Natural killer cell (primary cell): ENCODE measurements around the gene GSC. TPM values are rescaled to one million over a fixed set of nuclear protein-coding genes. Genes with fewer than 3 reads are reported as not detected.
A peak's percentile ranks its signal among the peaks of the same experiment; 100 is the strongest.

Source experiments
- ATAC-seq, 3 donors: fragments of 150-1000 bp in 2 of 3; fragments of 200-7000 bp in 1 of 3; cut with Tn5 transposase; 1 replicate in 1 of 3; 2 replicates in 2 of 3; pipeline ENCODE4 v1.10.0; 2021; ENCODE audit warnings: mild to moderate bottlenecking in 2 of 3, moderate library complexity in 2 of 3
- DNase-seq, 2 donors: peaks; one replicate each; pipeline versions ENCODE4 v3.0.0 to v3.0.0-alpha.2; 2013 to 2021; ENCODE audit warnings: mixed read lengths in 1 of 2
- H3K27ac ChIP-seq: one replicate; pipeline ENCODE4 v1.5.1; 2013; ENCODE audit warnings: mild to moderate bottlenecking, low read length
- H3K27me3 ChIP-seq: one replicate; pipeline ENCODE4 v1.6.1; 2013; ENCODE audit warnings: low read length; ENCODE audit not compliant: control insufficient read depth, insufficient read depth
- H3K36me3 ChIP-seq: one replicate; pipeline ENCODE4 v1.6.1; 2013; ENCODE audit warnings: low read length; ENCODE audit not compliant: control insufficient read depth, insufficient read depth
- H3K4me1 ChIP-seq: one replicate; pipeline ENCODE4 v1.6.1; 2013; ENCODE audit warnings: low read length; ENCODE audit not compliant: control insufficient read depth, insufficient read depth
- H3K4me3 ChIP-seq: one replicate; pipeline ENCODE4 v1.5.1; 2013; ENCODE audit warnings: low read length
- H3K9me3 ChIP-seq: one replicate; pipeline ENCODE4 v1.6.1; 2013; ENCODE audit warnings: low read length; ENCODE audit not compliant: control insufficient read depth, insufficient read depth
- H3K27ac Mint-ChIP-seq, 2 donors: one replicate each; pipeline ENCODE4 v1.8.0; 2022; ENCODE audit warnings: mild to moderate bottlenecking in 2 of 2, mixed read lengths in 2 of 2, moderate library complexity in 1 of 2
- H3K27me3 Mint-ChIP-seq, 2 donors: one replicate each; pipeline ENCODE4 v1.8.0; 2022; ENCODE audit warnings: low read depth in 2 of 2, mixed read lengths in 2 of 2
- H3K36me3 Mint-ChIP-seq: one replicate; pipeline ENCODE4 v1.8.0; 2022; ENCODE audit warnings: mixed read lengths
- H3K4me1 Mint-ChIP-seq, 2 donors: one replicate each; pipeline ENCODE4 v1.8.0; 2022; ENCODE audit warnings: mixed read lengths in 2 of 2
- H3K4me3 Mint-ChIP-seq: one replicate; pipeline ENCODE4 v1.8.0; 2022; ENCODE audit warnings: mild to moderate bottlenecking, moderate library complexity, mixed read lengths
- H3K9me3 Mint-ChIP-seq, 2 donors: one replicate each; pipeline ENCODE4 v1.8.0; 2022; ENCODE audit warnings: mixed read lengths in 2 of 2
- CTCF ChIP-seq: fragments of 200-600 bp; IDR thresholded peaks from one replicate; pipeline ENCODE4 v1.8.0; 2022; ENCODE audit warnings: antibody characterized with exemption
- WGBS: methylation state at CpG from one replicate; pipeline ENCODE4 v1.1.7; 2013; ENCODE audit warnings: missing lambda C conversion rate; ENCODE audit not compliant: insufficient coverage; 5-methylcytosine and 5-hydroxymethylcytosine counted together
- intact Hi-C: fragments of 100-400 bp; cut with micrococcal nuclease; formaldehyde crosslinking; loops from one replicate; pipeline ENCODE4 v1.14.2; 2022
- total RNA-seq, 4 donors: library from RNA; stranded (reverse); fragments of 120-200 nt in 1 of 4; gene quantifications; one replicate each; pipeline versions ENCODE4 v1.2.3 to v1.2.4, GENCODE V29; 2013 to 2022

The GSC gene
- total RNA-seq = 1 to 10 TPM in 1 of 3 donors, under 1 TPM in 2; 0.28 to 2.1 (median 0.77) TPM
- total RNA-seq (2013) = 0.34 TPM

DNA sequence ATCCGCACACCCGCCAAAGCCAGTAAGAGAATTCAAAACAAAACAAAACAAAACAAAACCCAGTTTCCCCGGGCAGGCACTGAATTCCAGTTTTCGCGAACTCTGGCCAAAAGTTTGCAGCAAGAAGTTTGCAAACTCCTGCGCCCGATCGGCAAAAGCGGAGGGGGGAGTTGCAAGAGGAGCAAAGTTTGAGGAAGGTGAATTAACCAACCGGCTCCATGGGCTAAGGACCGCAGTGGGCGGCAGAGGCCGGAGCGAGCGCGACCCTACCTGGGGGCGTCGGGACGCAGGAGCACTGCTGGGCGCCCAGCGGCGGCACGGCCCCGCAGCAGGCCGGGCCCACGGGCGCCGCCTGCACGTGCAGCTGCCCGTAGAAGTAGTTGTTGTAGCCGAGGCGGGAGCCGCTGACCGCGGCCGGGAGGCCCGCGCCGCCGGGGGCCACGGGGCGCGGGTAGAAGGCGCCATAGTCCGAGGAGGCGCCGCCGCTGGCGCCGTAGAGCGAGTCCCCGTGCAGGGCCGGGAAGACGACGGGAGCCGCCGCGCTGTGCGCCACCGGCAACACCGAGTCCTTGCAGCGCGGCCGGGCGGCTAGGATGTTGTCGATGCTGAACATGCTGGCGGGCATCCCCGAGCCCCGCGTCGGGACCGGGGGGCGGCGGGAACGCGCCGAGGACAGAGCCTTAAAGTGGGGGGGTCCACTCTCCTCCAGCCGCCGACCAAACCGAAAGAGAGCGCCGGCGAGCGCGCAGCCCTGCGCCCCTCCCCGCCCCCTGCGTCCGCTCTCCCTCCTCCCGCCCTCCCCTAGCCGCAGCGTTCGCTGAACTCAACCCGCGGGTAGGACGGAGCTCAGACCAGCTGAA lies at the start of gene GSC:
Gene GSC (minus strand): TSS at position 723 of the 860 bp plus-strand sequence. CDS start 98 bp downstream, at position 625.
- Mint-ChIP-seq H3K36me3 (no peaks in the 10 kb centered on the region), H3K9me3 (no peaks in the 10 kb centered on the region), H3K27me3 (peaks cover 64 to 80% of the 10 kb centered on the region in 2 donors), H3K27ac (no peak within 1 kb of the TSS), H3K4me1 (peaks cover 20 to 21% of the 10 kb centered on the region in 2 donors), H3K4me3 (peak within 1 kb of the TSS; percentile 91)
- intact Hi-C loops = no loop called here
- ATAC-seq (peak in 2 of 3 donors; percentile 40 to 68), DNase-seq (peak in 1 of 2 donors; percentile 21)
- peaks cover 14% of the 10 kb centered on the region for H3K4me1 ChIP-seq
- no peak within 1 kb of the TSS for H3K27ac ChIP-seq
- H3K36me3 ChIP-seq = no peaks in the 10 kb centered on the region
- no peaks in the 10 kb centered on the region for H3K9me3 ChIP-seq
- no peak for TF ChIP-seq CTCF
- peaks cover 51% of the 10 kb centered on the region for H3K27me3 ChIP-seq
- 2% methylated on average over 94 of the region's 96 CpGs for WGBS
- no peak within 1 kb of the TSS for H3K4me3 ChIP-seq

DNA sequence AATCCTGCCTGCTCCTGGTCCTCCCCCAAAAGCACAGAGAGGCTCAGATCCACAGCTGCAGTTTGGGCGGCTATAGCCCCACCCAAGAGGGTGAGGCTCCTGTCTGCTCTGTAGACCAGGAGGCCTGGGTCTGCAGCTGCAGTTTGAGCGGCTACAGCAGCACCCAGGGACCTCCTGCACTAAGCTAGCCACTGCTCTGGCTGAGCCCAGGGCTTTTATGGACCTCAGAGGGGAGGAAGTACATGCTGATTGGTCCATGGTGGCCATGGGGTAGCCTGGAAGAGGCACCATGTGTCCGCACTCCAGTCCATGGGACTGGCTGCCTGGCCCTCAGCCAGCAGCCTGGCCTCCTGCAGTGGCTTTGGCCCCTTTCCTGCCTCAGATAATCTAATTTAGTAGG lies 49.6 kb upstream of the GSC start:
- no peak for TF ChIP-seq CTCF
- Histone ChIP-seq H3K4me1 (no peaks in the 10 kb centered on the region), H3K27ac (no peak overlapping the region), H3K27me3 (no peaks in the 10 kb centered on the region), H3K9me3 (no peaks in the 10 kb centered on the region), H3K4me3 (no peak overlapping the region), H3K36me3 (no peaks in the 10 kb centered on the region)
- Mint-ChIP-seq H3K4me1 (no peaks in the 10 kb centered on the region), H3K36me3 (no peaks in the 10 kb centered on the region), H3K27me3 (peaks cover 3 to 16% of the 10 kb centered on the region in 2 donors), H3K27ac (no peak overlapping the region), H3K4me3 (no peak overlapping the region), H3K9me3 (no peaks in the 10 kb centered on the region)
- no peak for DNase-seq
- 78% methylated on average over 3 of the region's 3 CpGs for WGBS
- peak in 1 of 3 donors; percentile 2 for ATAC-seq
- intact Hi-C loops = no loop called here

- H3K9me3 Mint-ChIP-seq = no peaks in the 10 kb centered on the region
- Histone ChIP-seq H3K4me3 (no peak overlapping the region), H3K9me3 (no peaks in the 10 kb centered on the region), H3K36me3 (no peaks in the 10 kb centered on the region), H3K4me1 (no peaks in the 10 kb centered on the region), H3K27ac (no peak overlapping the region), H3K27me3 (no peaks in the 10 kb centered on the region)
- DNase-seq = no peak
- no peaks in the 10 kb centered on the region for H3K36me3 Mint-ChIP-seq
- no peak for TF ChIP-seq CTCF
- H3K4me1 Mint-ChIP-seq = no peaks in the 10 kb centered on the region
- H3K27ac Mint-ChIP-seq = no peak overlapping the region
- no peak overlapping the region for H3K4me3 Mint-ChIP-seq
- intact Hi-C loops = no loop called here
- WGBS = 52% methylated on average over 6 of the region's 6 CpGs
- ATAC-seq = no peak
- no peaks in the 10 kb centered on the region for H3K27me3 Mint-ChIP-seq
Observed at GRCh38 chr14:94816113-94816512, 46.2 kb upstream of the GSC start.
